ENCODE measurements around the gene SERTAD1. TPM values are rescaled to one million over a fixed set of nuclear protein-coding genes. Genes with fewer than 3 reads are reported as not detected.
"Not testable (repeated sequence)": the region's sequence is repeated elsewhere in the genome, so short reads cannot be mapped to it uniquely, and the experiment has no call there.

Gene SERTAD1
- total RNA-seq, 2 experiments from 2014 or later, result 9.3 to 10.1 TPM

DNA sequence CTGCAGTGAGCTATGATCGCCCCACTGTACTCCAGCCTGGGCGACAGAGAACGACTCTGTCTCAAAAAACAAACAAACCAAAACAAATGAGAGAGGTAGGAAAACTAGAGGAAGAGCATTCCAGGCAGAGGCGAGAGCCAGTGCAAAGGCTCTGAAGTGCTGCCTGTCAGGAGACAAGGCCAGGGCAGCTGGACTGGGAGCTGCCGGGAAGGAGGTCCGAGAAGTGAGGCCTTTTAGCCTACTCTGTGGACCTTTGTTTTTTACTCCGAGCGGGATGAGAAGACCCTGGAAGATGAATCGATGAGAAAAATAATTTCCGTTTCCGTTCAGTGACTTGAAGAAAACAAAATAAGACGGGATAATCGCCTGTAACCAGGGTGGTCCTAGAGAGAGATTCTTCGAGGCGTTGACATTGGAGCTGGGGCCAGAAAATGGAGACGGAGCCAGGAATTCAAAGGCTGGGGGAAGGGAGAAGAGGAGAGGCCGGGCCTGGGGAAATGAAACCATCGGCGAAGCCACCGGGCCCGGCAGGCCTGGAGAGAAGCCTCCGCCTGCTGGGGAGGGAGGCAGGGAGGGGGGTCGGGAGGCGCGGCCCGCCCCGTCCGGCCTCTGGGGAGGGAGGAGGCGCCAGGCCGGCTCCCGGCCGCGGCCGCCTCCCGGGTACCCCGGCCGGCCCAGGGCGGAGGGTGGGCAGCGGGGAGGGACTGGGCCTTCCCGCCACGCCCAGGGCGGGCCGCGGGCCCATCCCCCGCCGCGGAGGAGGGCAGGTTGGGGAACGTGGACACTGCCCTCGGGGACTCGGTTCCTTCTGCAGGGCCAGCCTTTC lies 7.8 kb upstream of the SERTAD1 start:
- ATAC-seq (peak; percentile 96), DNase-seq (peak; percentile 67)
- ChIA-PET CTCF (interaction anchor here (0.8 to 3.6 kb wide), 6 partner anchors 9 to 30 kb away, joined by 3 to 21 read pairs (median 3); no protein-coding TSS in a partner anchor), POLR2A (interaction anchor here (1.5 kb wide), 1 partner anchor 10 kb away, joined by 7 read pairs; the partner anchor contains the start of gene SERTAD3)
- no peaks in the 10 kb centered on the region for H3K9me3 Mint-ChIP-seq (ENCODE audit: insufficient read depth)
- peaks cover 15% of the 10 kb centered on the region for H3K4me1 Mint-ChIP-seq (ENCODE audit: low read depth)
- H3K27me3 Mint-ChIP-seq (ENCODE audit: low read depth), result no peaks in the 10 kb centered on the region
- no peaks in the 10 kb centered on the region for H3K36me3 Mint-ChIP-seq (ENCODE audit: low read depth)
- H3K4me3 Mint-ChIP-seq, result peak overlapping the region; percentile 84
- H3K27ac Mint-ChIP-seq, result peak overlapping the region; percentile 95

DNA sequence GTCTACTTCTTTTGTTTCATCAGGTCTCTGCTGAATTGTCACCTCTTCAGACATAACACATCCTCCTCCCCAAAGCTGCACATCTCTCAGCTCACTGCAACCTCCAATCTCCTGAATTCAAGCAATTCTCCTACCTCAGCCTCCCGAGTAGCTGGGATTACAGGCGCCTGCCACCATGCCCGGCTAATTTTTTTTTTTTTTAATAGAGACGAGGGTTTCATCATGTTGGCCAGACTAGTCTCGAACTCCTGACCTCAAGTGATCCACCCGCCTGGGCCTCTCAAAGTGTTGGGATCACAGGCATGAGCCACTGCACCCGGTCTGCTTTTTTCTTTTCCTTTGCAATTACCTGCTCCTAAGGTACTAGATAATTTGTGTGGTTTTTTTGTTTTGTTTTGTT lies 7.0 kb upstream of the SERTAD1 start:
- not testable (repeated sequence) for H3K36me3 Mint-ChIP-seq (ENCODE audit: low read depth); DNase-seq; H3K27me3 Mint-ChIP-seq (ENCODE audit: low read depth); H3K9me3 Mint-ChIP-seq (ENCODE audit: insufficient read depth); ATAC-seq
- peak overlapping the region; percentile 84 for H3K4me3 Mint-ChIP-seq
- ChIA-PET CTCF (interaction anchor here (0.8 to 3.6 kb wide), 3 partner anchors 8 to 12 kb away, joined by 3 to 21 read pairs (median 3); no protein-coding TSS in a partner anchor), POLR2A (interaction anchor here (0.9 to 1.5 kb wide), 2 partner anchors 10 to 162 kb away, joined by 7 read pairs; partner anchors contain the start of gene SERTAD3)
- H3K4me1 Mint-ChIP-seq (ENCODE audit: low read depth), result peaks cover 15% of the 10 kb centered on the region
- peak overlapping the region; percentile 95 for H3K27ac Mint-ChIP-seq

GRCh38 chr19:40431698-40432097 lies 5.9 kb upstream of the SERTAD1 start:
- Mint-ChIP-seq H3K4me1 (ENCODE audit: low read depth) (peaks cover 15% of the 10 kb centered on the region), H3K36me3 (ENCODE audit: low read depth) (no peaks in the 10 kb centered on the region), H3K4me3 (no peak overlapping the region), H3K27ac (no peak overlapping the region), H3K9me3 (ENCODE audit: insufficient read depth) (no peaks in the 10 kb centered on the region), H3K27me3 (ENCODE audit: low read depth) (no peaks in the 10 kb centered on the region)
- POLR2A ChIA-PET, result interaction anchor here (1.7 kb wide), 1 partner anchor 11 kb away, joined by 4 read pairs; no protein-coding TSS in a partner anchor
- no peak for ATAC-seq
- DNase-seq, result no peak
- CTCF ChIA-PET, result interaction anchor here (0.6 to 3.6 kb wide), 2 partner anchors 11 kb away, joined by 3 to 21 read pairs; no protein-coding TSS in a partner anchor

DNA sequence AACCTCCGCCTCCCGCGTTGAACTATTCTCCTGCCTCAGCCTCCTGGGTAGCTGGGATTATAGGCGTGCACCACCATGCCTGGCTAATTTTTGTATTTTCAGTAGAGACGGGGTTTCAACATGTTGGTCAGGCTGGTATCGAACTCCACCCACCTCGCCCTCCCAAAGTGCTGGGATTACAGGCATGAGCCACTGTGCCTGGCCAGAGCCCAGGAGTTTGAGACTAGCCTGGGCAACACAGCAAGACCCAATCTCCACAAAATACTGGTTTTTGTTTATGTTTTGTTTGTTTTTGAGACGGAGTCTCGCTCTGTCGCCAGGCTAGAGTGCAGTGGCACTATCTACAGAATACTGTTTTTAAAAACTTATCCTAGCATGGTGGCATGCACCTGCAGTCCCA lies 4.5 kb upstream of the SERTAD1 start:
- ChIA-PET POLR2A (interaction anchor here (0.6 to 1.7 kb wide), 2 partner anchors 10 to 18 kb away, joined by 4 to 5 read pairs; no protein-coding TSS in a partner anchor), CTCF (interaction anchor here (2.7 kb wide), 1 partner anchor 34 kb away, joined by 11 read pairs; the partner anchor contains the start of gene BLVRB)
- not testable (repeated sequence) for H3K4me3 Mint-ChIP-seq; H3K27me3 Mint-ChIP-seq (ENCODE audit: low read depth); DNase-seq; H3K36me3 Mint-ChIP-seq (ENCODE audit: low read depth); H3K27ac Mint-ChIP-seq; ATAC-seq; H3K9me3 Mint-ChIP-seq (ENCODE audit: insufficient read depth)
- peaks cover 19% of the 10 kb centered on the region for H3K4me1 Mint-ChIP-seq (ENCODE audit: low read depth)

- H3K4me3 Mint-ChIP-seq; H3K27me3 Mint-ChIP-seq (ENCODE audit: low read depth); CTCF ChIA-PET; ATAC-seq; H3K27ac Mint-ChIP-seq; DNase-seq; POLR2A ChIA-PET; H3K9me3 Mint-ChIP-seq (ENCODE audit: insufficient read depth); H3K36me3 Mint-ChIP-seq (ENCODE audit: low read depth): not testable (repeated sequence)
- peaks cover 20% of the 10 kb centered on the region for H3K4me1 Mint-ChIP-seq (ENCODE audit: low read depth)
These were observed 2.4 kb upstream of the SERTAD1 start for GRCh38 chr19:40428197-40428596.

GRCh38 chr19:40424637-40425449 lies 949 bp downstream of the SERTAD1 start:
- ATAC-seq (no peak), DNase-seq (peak; percentile 41)
- Mint-ChIP-seq H3K4me1 (ENCODE audit: low read depth) (peaks cover 29% of the 10 kb centered on the region), H3K9me3 (ENCODE audit: insufficient read depth) (no peaks in the 10 kb centered on the region), H3K27me3 (ENCODE audit: low read depth) (no peaks in the 10 kb centered on the region), H3K36me3 (ENCODE audit: low read depth) (peaks cover 19% of the 10 kb centered on the region), H3K27ac (peak overlapping the region; percentile 90), H3K4me3 (peak overlapping the region; percentile 81)
- ChIA-PET CTCF (interaction anchor here (0.9 to 1.3 kb wide), 4 partner anchors 9 to 41 kb away, joined by 3 to 5 read pairs (median 4); partner anchors contain the start of gene BLVRB), POLR2A (interaction anchor here (0.5 to 1.3 kb wide), 5 partner anchors 12 to 1122 kb away, joined by 3 to 5 read pairs (median 3); no protein-coding TSS in a partner anchor)

GRCh38 chr19:40423938-40424337 lies 1.9 kb downstream of the SERTAD1 start:
- POLR2A ChIA-PET, result interaction anchor here (1.3 kb wide), 2 partner anchors 19 kb away, joined by 5 to 6 read pairs; partner anchors contain the start of gene SERTAD3
- H3K4me1 Mint-ChIP-seq (ENCODE audit: low read depth), result peaks cover 31% of the 10 kb centered on the region

GRCh38 chr19:40422748-40423566 lies 2.8 kb downstream of the SERTAD1 start:
- peaks cover 35% of the 10 kb centered on the region for H3K4me1 Mint-ChIP-seq (ENCODE audit: low read depth)
- H3K36me3 Mint-ChIP-seq (ENCODE audit: low read depth), result peaks cover 20% of the 10 kb centered on the region
- ChIA-PET CTCF (interaction anchor here (1.0 to 4.2 kb wide), 3 partner anchors 10 to 118 kb away, joined by 3 to 38 read pairs (median 16); partner anchors contain the start of gene BLVRB), POLR2A (interaction anchor here (1.3 kb wide), 1 partner anchor 20 kb away, joined by 6 read pairs; the partner anchor contains the start of gene SERTAD3)
- no peaks in the 10 kb centered on the region for H3K27me3 Mint-ChIP-seq (ENCODE audit: low read depth)
- H3K9me3 Mint-ChIP-seq (ENCODE audit: insufficient read depth), result no peaks in the 10 kb centered on the region
- H3K27ac Mint-ChIP-seq, result peak overlapping the region; percentile 30
- H3K4me3 Mint-ChIP-seq, result no peak overlapping the region
- DNase-seq, result no peak
- ATAC-seq, result no peak

More at GRCh38 chr19:40423938-40424337, 1.9 kb downstream of the SERTAD1 start:
- Mint-ChIP-seq H3K4me3 (peak overlapping the region; percentile 16), H3K27ac (no peak overlapping the region), H3K36me3 (ENCODE audit: low read depth) (peaks cover 20% of the 10 kb centered on the region), H3K9me3 (ENCODE audit: insufficient read depth) (no peaks in the 10 kb centered on the region), H3K27me3 (ENCODE audit: low read depth) (no peaks in the 10 kb centered on the region)
- no peak for DNase-seq
- CTCF ChIA-PET, result interaction anchor here (0.9 to 1.3 kb wide), 2 partner anchors 8 to 41 kb away, joined by 4 read pairs; partner anchors contain the start of gene BLVRB
- no peak for ATAC-seq

- ChIA-PET CTCF (interaction anchor here (1.0 to 4.2 kb wide), 5 partner anchors 10 to 117 kb away, joined by 3 to 38 read pairs (median 10); partner anchors contain the start of genes BLVRB, C19orf47 and PLD3), POLR2A (interaction anchor here (0.7 to 1.2 kb wide), 2 partner anchors 9 to 234 kb away, joined by 3 read pairs; partner anchors contain the start of gene PRX)
- no peak overlapping the region for H3K4me3 Mint-ChIP-seq
- no peak for DNase-seq
- H3K27me3 Mint-ChIP-seq (ENCODE audit: low read depth), result no peaks in the 10 kb centered on the region
- H3K36me3 Mint-ChIP-seq (ENCODE audit: low read depth), result peaks cover 20% of the 10 kb centered on the region
- H3K4me1 Mint-ChIP-seq (ENCODE audit: low read depth), result peaks cover 43% of the 10 kb centered on the region
- peak overlapping the region; percentile 30 for H3K27ac Mint-ChIP-seq
- ATAC-seq, result no peak
- no peaks in the 10 kb centered on the region for H3K9me3 Mint-ChIP-seq (ENCODE audit: insufficient read depth)
These were observed 3.6 kb downstream of the SERTAD1 start for GRCh38 chr19:40421993-40422747.

Measured in activated CD8-positive, alpha-beta T cell treated with anti-CD3 and anti-CD28 coated beads, Interleukin-2, amount 10 ng/mL, durations not matched to agents 7 days and 5 days (primary cell).